Muscle layer of duodenum (tissue), 2 donors: ENCODE results near the gene CDK14.

Experiments
- H3K27ac ChIP-seq: one replicate; pipeline ENCODE4 v1.7.0; 2013; ENCODE audit warnings: mild to moderate bottlenecking, low read length
- H3K27me3 ChIP-seq: one replicate; pipeline ENCODE4 v1.7.0; 2013; ENCODE audit warnings: low read depth, mild to moderate bottlenecking, control low read depth, low read length
- H3K36me3 ChIP-seq, 2 donors: one replicate each; pipeline ENCODE4 v1.7.0; 2013; ENCODE audit warnings: low read length in 2 of 2, control low read depth in 1 of 2, mild to moderate bottlenecking in 1 of 2; ENCODE audit not compliant: insufficient read depth in 2 of 2, control insufficient read depth in 1 of 2
- H3K4me1 ChIP-seq, 2 donors: one replicate each; pipeline ENCODE4 v1.7.0; 2013; ENCODE audit warnings: low read length in 2 of 2, mild to moderate bottlenecking in 2 of 2, control low read depth in 1 of 2, moderate library complexity in 1 of 2; ENCODE audit not compliant: insufficient read depth in 2 of 2, control insufficient read depth in 1 of 2
- H3K4me3 ChIP-seq, 2 donors: one replicate each; pipeline ENCODE4 v1.7.0; 2013; ENCODE audit warnings: low read length in 2 of 2, low read depth in 1 of 2, mild to moderate bottlenecking in 1 of 2
- H3K9me3 ChIP-seq, 2 donors: one replicate each; pipeline ENCODE4 v1.7.0; 2013; ENCODE audit warnings: low read length in 2 of 2, control low read depth in 1 of 2, mild to moderate bottlenecking in 1 of 2; ENCODE audit not compliant: control insufficient read depth in 1 of 2
- donor health status: healthy.

Gene CDK14

GRCh38 chr7:90995996-90996395 lies 399.9 kb downstream of the CDK14 start:
- Histone ChIP-seq H3K27me3 (no peaks in the 10 kb centered on the region), H3K9me3 (no peaks in the 10 kb centered on the region), H3K36me3 (no peaks in the 10 kb centered on the region), H3K4me1 (no peaks in the 10 kb centered on the region), H3K4me3 (no peak overlapping the region), H3K27ac (no peak overlapping the region)

GRCh38 chr7:90999989-91000979 lies 404.2 kb downstream of the CDK14 start:
- Histone ChIP-seq H3K27ac (no peak overlapping the region), H3K9me3 (no peaks in the 10 kb centered on the region), H3K4me3 (no peak overlapping the region), H3K4me1 (no peaks in the 10 kb centered on the region), H3K36me3 (no peaks in the 10 kb centered on the region), H3K27me3 (no peaks in the 10 kb centered on the region)

- Histone ChIP-seq H3K9me3 (no peaks in the 10 kb centered on the region), H3K4me1 (no peaks in the 10 kb centered on the region), H3K4me3 (no peak overlapping the region)
Observed at GRCh38 chr7:91005024-91005423, 408.9 kb downstream of the CDK14 start.

GRCh38 chr7:91005841-91006240 lies 409.7 kb downstream of the CDK14 start:
- Histone ChIP-seq H3K9me3 (no peaks in the 10 kb centered on the region), H3K36me3 (no peaks in the 10 kb centered on the region), H3K27ac (no peak overlapping the region), H3K4me3 (no peak overlapping the region), H3K27me3 (no peaks in the 10 kb centered on the region), H3K4me1 (no peaks in the 10 kb centered on the region)

More at GRCh38 chr7:91005024-91005423, 408.9 kb downstream of the CDK14 start:
- no peaks in the 10 kb centered on the region for H3K27me3 ChIP-seq
- no peak overlapping the region for H3K27ac ChIP-seq
- H3K36me3 ChIP-seq = no peaks in the 10 kb centered on the region

- H3K36me3 ChIP-seq = no peaks in the 10 kb centered on the region
- H3K4me1 ChIP-seq = no peaks in the 10 kb centered on the region
- no peak overlapping the region for H3K27ac ChIP-seq
- H3K9me3 ChIP-seq = no peaks in the 10 kb centered on the region
- no peaks in the 10 kb centered on the region for H3K27me3 ChIP-seq
- H3K4me3 ChIP-seq = no peak overlapping the region
Observed at GRCh38 chr7:91007371-91007770, 411.2 kb downstream of the CDK14 start.

GRCh38 chr7:91013078-91013477 lies 417.0 kb downstream of the CDK14 start:
- Histone ChIP-seq H3K27ac (no peak overlapping the region), H3K4me3 (no peak overlapping the region), H3K27me3 (no peaks in the 10 kb centered on the region), H3K9me3 (no peaks in the 10 kb centered on the region), H3K36me3 (no peaks in the 10 kb centered on the region), H3K4me1 (no peaks in the 10 kb centered on the region)

GRCh38 chr7:91019686-91020385 lies 423.7 kb downstream of the CDK14 start:
- Histone ChIP-seq H3K27ac (no peak overlapping the region), H3K4me1 (no peaks in the 10 kb centered on the region), H3K27me3 (no peaks in the 10 kb centered on the region), H3K36me3 (no peaks in the 10 kb centered on the region), H3K4me3 (no peak overlapping the region), H3K9me3 (no peaks in the 10 kb centered on the region)

GRCh38 chr7:91020636-91021385 lies 424.7 kb downstream of the CDK14 start:
- H3K36me3 ChIP-seq = no peaks in the 10 kb centered on the region
- no peaks in the 10 kb centered on the region for H3K9me3 ChIP-seq
- H3K4me1 ChIP-seq = no peaks in the 10 kb centered on the region
- H3K27me3 ChIP-seq = no peaks in the 10 kb centered on the region
- H3K4me3 ChIP-seq = no peak overlapping the region
- no peak overlapping the region for H3K27ac ChIP-seq

GRCh38 chr7:91021956-91022355 lies 425.8 kb downstream of the CDK14 start:
- H3K27me3 ChIP-seq = no peaks in the 10 kb centered on the region
- H3K36me3 ChIP-seq = no peaks in the 10 kb centered on the region
- no peaks in the 10 kb centered on the region for H3K9me3 ChIP-seq
- H3K4me3 ChIP-seq = no peak overlapping the region
- H3K27ac ChIP-seq = no peak overlapping the region
- H3K4me1 ChIP-seq = no peaks in the 10 kb centered on the region

- no peak overlapping the region for H3K27ac ChIP-seq
- no peaks in the 10 kb centered on the region for H3K4me1 ChIP-seq
- no peaks in the 10 kb centered on the region for H3K9me3 ChIP-seq
- H3K27me3 ChIP-seq = no peaks in the 10 kb centered on the region
- H3K36me3 ChIP-seq = no peaks in the 10 kb centered on the region
- no peak overlapping the region for H3K4me3 ChIP-seq
Observed at GRCh38 chr7:91025906-91026390, 429.8 kb downstream of the CDK14 start.

GRCh38 chr7:91029688-91030087 lies 433.6 kb downstream of the CDK14 start:
- Histone ChIP-seq H3K4me3 (no peak overlapping the region), H3K36me3 (no peaks in the 10 kb centered on the region), H3K9me3 (no peaks in the 10 kb centered on the region), H3K27ac (no peak overlapping the region), H3K4me1 (no peaks in the 10 kb centered on the region), H3K27me3 (no peaks in the 10 kb centered on the region)
